GM19351 (cell line): ENCODE measurements around the gene SASH1.

Experiments
- ATAC-seq: cut with Tn5 transposase; IDR thresholded peaks from one replicate; pipeline ENCODE4 v1.9.1; 2021; ENCODE audit warnings: mild to moderate bottlenecking, moderate library complexity; ENCODE audit not compliant: unreplicated experiment

Gene SASH1

DNA sequence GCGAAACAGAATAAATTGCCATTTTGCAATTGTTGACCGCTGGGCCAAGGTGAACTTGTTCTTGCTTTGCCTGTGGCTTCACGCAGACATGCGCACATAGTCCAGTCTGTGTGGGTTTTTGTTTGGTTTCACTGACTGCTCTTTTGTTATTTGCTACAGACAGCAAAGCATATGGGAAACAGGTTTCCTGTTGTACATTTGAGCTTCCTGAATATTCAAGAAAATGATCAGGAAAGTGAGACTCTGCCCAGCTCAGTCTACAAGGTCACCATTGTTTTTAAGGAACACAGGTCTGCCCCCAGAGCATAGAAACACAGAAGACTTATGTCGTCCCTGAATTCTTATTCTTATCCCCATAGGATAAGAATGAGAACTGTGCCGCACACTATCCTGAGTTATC is 55.6 kb downstream of the SASH1 start:
- no peak for ATAC-seq

DNA sequence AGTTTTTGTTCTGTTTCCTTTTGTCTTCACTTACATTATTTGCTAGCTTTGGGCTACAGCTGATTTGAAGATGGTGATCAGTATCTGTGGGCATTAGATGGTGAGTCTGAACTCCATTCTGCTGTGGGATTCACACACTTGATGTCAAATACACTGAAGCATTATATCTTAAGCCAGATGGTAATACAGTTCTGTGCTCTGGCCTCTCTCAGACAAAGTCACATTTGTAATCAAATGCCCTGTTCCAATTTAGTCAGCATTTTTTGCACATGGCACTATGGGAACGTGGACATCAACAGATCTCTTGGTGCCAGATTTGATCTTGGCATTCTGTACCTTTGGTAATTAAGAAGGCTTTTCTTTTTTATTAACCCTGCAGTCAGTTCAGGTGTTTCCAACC is 56.0 kb downstream of the SASH1 start:
- no peak for ATAC-seq

DNA sequence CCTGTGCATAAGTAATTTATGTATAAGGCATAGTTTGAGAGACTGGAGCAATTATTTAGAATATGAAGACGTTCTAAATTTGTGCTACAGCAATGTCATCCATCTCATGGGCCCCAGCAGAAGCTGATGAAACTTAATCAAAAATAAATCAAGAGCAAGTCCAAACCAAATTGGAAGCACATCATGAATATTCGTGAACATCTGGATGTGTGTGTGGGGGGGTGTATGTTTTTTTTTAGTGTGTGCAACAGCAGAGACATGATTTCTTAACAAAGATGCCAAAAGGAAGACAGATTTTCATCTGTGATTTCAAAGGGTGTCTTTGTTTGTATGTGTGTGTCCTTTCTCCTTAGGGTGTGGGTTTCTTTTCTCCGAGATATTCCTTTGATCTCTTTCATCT is 58.9 kb downstream of the SASH1 start:
- ATAC-seq = no peak

DNA sequence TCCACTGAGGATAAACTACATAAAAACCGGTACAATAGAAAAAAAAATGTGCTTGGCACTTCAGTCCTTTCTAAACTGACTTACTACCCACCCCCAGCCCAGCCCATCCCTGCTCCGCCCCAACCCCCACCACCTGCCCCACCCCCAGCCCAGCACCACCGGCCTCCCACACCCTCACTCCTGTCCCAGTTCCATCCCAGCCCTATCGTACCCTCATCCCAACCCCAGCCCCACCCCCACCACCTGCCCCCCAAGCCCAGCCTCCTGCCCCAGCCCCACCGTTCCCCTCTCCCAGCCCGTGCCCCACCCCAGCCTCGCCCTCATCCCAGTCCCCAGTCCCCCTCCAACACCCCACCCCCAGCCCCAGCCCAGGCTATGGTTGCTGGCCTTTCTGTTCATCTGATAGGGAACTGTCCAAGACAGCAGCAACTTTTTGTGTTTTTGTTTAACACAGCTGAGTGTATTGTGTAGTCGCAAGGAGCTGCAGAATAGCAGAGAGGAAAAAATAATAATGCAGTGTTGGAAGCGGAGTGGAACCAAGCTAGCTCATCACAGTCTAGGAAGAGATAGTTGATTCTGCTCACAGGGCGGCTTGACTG is 61.9 kb downstream of the SASH1 start:
- ATAC-seq = no peak

DNA sequence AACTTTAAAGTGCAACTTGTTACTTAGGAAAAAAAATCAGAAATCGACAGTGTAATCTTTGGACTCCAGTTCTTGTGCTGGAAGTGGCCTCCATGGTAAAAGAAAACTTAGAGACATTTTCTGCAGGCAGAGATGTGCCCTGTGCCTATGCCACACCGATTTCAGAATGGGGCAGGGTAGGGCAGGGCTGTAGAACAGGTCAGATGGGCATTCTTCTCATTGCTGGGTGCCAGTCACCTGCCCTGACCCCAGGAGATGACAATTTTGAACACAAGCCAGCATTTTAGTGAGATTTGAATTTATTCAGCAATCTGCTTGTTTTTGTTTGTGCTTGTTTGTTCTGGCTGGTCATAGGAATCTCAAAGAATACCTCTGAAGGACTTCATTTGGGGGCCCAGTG is 63.3 kb downstream of the SASH1 start:
- ATAC-seq = no peak

DNA sequence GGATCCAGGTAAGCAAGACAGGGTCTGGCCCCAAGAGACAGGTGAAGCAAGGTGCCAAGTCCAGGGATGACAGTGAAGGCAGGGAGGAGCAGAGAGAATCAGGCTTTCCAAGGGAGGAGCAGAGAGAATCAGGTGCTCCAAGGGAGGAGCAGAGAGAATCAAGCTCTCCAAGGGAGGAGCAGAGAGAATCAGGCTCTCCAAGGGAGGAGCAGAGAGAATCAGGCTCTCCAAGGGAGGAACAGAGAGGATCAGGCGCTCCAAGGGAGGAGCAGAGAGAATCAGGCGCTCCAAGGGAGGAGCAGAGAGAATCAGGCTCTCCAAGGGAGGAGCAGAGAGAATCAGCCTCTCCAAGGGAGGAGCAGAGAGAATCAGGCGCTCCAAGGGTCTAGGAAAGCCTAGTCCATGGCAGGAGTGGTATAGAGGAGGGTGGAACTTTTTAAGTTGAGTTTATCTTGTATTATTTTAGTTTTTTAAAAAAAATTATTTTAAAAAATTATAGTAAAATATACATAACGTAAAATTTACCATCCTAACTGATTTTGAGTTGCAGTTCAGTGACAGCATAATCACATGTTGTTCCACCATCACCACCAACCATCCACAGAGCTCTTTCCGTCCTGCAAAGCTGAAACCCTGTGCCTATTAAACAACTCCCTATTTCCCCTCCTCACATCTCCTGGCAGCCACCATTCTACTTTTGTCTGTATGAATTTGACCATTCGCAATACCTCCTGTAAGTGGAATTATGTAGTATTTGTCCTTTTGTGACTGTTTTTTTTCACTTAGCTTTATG is 64.1 kb downstream of the SASH1 start:
- no peak for ATAC-seq

DNA sequence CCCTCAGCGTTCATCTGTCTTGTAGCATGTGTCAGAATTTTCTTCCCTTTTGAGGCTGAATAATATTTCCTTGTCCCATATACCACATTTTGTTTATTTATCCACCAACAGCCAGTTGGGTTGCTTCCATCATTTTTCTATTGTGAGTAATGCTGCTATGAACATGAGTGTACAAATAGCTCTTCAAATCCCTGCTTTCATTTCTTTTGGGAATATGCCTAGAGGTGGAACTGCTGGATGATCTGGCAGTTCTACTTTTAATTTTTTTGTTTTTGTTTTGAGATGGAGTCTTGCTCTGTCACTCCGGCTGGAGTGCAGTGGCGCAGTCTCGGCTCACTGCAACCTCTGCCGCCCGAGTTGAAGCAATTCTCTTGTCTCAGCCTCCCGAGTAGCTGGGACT is 64.7 kb downstream of the SASH1 start:
- no peak for ATAC-seq

DNA sequence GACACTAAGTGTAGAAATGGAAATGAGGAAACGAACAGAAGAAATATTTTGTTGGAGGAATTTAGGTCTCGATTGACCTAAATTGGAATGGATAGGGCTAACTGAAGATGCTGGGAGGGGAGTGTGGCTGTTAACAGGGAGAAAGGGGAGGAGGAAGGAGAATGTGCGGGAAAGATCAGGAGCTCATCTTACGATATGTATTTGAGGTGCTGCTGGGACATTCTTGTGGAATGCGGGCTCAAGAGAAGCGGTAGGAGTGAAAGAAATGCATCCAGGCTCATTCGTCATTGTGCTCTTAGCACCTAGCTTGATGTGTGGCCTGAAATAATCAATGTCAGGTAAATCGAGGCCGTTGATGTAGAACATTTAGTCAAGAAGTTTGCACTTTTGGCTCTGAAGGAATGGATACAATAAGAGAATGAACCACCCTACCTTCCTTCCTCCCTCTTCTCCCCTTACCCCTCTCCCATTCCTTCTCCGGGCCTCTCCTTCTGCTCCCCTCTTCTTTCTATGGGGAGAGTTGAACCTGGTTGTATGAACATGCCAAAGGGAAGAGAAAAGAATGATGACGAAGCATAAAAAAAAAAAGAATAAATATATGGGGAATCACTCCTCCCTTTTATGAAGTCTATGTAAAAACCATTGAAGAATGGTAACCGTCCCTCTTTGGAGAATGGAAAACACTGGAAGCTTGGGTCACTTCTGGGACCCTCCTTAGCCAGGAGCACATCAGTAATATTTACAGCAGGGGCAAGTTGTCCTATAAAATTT is 70.9 kb downstream of the SASH1 start:
- no peak for ATAC-seq

DNA sequence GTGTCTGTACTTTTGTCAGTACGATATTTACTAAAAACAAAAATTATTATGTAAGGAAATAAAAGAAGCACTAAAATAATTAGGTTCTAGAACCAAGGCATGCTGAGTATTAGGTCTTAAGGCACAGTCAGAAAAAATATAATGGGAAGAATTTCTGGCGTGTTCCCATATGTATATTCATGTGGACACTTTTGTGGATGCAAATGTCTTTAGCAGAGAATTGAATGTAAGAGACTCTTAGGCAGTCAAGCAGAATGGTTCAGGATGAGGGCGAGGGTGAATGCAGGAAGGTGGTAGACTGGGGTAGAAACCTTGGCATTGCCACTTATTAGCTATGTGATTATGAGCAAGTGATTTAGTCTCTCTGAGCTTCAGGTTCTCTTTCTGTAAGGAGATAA is 71.5 kb downstream of the SASH1 start:
- ATAC-seq = no peak

DNA sequence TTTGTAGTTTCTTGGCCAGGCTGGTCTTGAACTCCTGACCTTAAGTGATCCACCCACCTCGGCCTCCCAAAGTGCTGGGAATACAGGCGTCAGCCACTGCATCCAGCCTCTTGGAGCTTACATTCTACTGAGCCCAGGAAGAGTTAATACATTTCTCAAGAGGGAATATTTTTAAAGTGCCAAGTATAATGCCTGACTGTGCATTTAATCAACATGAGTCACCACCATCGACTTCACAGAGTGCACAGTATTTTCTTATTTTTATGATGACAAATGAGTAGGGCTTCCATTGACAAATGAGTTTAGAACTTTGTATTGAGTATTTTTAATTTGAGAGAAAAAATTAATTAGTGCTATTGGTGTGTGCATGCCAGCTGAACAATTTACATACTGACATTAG is 72.2 kb downstream of the SASH1 start:
- no peak for ATAC-seq

DNA sequence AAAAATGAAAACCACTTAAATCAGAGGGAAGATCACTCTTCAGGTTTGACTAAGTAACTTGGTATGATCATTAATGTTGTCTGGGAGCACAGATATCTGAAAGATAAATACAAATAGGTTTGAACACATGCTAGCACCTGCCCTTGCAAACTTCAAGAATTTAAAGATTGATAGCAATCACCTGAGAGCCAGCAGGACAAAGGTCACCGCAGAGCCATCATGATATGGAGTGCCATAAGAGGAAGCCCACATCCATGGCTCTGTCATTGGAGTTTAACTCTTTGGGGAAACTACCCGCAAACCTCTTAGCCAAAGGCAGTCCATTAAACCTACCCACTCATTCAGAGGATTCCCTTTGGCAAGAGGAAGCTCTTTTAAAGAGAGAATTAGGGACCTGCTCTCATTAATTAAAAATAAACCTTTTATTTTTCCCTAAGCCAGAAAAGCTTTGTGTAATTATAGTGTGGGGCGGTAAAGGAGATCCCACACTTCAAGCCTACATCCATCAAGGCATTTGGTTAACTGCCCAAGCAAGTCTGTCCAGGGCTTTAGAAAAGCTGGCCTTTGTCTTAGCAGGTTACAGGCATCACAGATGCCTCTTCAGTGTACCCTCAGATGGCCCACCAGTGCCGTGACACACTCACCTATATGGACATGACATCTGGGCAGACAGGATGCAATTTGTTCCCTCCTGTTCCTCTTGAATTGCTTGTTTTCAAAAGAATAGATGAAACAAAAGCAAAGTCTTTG is 73.0 kb downstream of the SASH1 start:
- ATAC-seq = no peak

DNA sequence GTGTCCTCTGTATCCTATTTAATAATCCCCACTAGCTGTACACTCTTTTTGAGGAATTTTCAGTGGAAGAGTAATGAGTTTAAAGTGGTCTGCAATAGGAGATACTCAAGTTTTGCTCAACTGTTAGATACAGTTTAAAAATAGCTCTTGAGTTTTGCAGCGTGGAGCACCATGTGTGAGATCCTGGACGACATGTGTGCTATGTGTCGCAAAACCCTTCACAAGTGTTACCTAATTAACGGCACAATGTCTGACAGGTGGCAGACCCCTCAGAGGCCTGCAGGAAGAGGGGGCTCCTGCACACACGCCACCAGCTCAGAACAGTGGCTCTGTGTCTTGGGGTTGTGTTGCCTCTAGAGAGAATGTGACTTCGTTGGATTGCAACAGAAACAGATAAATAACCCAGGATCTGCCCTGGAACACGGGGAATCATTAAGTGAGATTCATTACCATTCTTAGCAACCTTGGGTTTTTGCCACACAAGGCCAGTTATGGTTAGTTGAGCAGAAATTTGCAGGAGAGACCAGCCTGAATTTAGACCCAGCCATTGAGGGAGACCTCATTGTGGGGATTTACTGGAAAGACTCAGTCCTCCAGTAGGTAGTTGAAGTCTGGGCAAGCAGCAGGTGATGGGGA is 73.8 kb downstream of the SASH1 start:
- ATAC-seq = no peak

DNA sequence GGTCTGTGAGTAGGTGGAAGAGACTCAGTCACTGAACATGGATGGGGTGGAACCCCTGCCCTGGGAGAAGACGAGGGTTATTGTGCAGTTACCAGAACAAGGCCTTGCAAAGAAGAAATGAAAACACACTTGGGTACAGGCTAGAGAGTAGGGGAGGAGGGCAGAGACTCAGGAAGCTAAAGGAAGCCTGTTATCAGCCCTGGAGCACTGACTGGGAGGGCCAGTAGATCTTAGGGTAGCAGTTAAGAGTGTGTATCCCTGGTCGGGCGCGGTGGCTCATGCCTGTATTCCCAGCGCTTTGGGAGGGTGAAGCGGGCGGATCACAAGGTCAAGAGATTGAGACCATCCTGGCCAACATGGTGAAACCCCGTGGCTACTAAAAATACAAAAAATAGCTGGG is 74.4 kb downstream of the SASH1 start:
- ATAC-seq = no peak

DNA sequence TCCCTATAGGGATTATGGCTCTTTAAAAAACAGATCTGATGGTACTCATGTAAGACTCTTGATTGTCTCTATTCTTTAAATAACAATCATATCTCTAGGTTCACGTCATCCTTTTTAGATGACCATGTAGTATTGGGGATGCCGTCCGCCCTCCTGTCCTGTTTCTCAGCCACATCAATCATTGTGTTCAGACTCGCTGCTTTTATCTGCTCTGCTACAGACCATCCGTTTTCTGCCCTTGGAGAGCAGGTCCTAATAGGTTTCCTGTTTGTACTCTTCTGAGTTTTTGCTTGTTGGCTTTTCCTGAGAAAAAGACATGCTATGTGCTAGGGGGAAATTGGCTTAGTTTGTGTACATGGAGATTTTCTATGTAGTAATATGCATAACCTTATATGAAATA is 76.8 kb downstream of the SASH1 start:
- no peak for ATAC-seq

DNA sequence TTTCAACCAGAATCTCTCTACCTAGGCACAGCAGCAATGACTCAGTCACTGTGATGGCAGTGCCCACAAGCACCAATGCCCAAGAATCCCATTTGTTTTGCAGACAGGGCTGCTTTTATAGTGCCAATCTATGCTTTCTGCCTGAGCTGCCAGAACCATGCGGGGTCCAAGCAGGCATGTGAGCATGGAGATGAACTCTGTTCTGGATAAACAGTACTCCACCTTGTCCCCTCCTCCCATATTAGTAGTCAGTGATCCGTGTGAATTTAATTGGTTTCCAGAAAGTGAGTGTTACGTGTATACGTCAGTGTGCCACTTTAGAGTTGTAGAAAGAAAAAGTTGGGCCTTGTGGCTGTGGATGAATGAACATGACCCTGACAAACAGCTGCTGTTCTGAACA is 79.4 kb downstream of the SASH1 start:
- no peak for ATAC-seq

DNA sequence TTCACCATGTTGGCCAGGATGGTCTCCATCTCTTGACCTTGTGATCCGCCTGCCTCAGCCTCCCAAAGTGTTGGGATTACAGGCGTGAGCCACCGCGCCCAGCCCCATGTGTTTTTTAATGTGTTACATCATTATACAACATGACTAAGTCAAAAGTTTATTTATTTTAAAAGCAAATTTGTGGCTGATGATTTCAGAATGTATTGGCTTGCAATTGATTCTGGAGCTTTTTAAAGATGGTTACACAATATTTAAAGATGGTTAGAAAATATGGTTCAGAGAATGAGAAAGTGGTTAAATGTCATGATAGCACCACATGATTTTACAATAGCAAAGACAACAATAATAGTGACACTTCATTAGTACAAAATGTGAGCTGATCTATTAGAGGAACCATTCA is 80.5 kb downstream of the SASH1 start:
- no peak for ATAC-seq

DNA sequence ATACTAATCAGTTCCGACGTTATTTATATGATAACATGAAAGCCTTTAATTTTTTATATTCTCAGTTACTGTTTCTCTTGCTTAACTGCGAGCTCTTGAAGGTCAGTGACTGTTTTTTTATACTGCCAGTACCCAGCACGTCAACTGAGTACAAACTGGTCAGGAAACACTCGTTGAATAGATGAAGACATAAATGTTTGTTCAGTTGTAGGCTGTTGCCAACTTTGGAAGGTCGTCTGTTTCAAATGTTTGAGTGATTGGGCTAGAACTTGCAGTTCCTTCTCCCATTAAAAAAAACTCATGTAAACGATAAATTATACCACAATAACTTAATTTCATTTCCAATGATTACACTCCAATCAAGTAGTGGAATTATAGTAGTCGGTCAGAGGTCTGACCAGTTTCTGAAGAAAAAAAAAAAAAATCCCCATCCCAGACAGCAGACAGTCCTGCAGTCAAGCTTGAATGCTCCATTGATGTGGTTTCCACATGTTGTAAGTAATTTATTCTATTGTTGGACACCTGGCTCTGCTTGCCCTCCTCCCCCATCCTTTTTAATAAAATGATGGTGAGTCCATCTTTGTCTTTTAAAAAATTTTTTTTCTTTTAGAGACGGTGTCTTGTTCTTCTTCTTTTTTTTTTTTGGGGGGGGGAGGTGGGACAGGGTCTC is 81.1 kb downstream of the SASH1 start:
- ATAC-seq = no peak

DNA sequence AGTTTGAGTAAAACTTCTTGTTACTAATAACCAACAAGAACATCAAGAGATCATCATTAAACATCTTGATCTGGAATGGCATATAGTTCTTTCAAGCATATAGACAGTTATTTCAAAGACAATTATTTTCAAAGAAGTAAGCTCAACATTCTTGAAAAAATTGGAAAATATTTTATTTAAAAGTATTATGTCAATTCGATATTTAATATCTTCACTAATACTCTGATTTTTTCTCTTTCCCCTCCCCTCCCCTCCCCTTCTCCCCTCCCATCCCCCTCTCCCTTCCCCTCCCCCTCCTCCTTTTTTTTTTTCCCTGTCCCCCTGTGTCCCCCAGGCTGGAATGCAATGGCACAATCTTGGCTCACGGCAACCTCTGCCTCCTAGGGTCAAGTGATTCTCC is 82.8 kb downstream of the SASH1 start:
- ATAC-seq = no peak

DNA sequence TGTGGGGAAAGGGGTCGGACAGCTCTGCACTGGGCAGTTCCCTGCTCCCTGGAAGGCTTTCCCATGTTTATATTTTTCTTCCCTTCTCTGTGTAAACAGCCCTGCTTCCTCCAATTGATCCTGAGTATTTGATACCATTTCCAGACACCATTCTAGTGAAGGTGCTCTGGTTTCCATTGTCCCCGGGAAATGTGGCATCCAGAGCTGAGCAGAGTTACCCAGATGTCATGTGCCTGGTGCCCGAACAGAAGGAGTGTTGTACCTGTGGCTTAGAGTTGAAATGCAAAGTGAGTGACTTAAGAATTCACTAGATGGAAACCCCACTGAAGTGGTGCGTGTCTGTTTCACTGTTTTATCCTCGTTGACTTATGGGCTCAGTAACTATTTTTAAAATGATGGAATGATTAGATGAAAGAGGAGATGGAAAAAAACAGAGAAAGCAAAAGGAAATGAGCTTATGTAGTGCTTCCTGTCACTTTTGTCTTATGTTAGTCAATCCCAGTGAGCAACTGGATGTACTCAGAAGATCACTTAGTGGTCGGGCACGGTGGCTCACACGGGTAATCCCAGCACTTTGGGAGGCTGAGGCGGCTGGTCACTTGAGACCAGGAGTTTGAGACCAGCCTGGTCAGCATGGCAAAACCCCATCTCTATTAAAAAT is 83.8 kb downstream of the SASH1 start:
- no peak for ATAC-seq

DNA sequence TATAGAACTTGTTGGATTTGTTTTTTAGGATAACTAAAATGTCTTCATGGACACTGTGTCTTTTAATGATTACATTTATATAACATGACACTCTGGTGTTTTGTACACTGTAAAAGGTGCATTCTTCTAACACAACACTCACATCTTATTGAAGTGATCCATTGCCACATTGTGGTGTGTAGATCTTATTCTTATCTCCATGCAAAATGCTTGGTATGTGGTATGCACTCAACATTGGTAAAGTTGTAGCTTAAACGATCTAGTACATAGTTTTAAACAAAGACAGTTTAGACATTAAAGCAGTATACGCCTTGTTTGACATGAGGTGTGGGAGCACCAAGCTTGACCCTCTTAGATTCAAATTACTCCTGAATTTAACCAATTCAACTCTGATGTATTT is 84.7 kb downstream of the SASH1 start:
- no peak for ATAC-seq
